A549 (cell line): Measurements from ENCODE around the gene THEMIS. TPM values are rescaled to one million over a fixed set of nuclear protein-coding genes. Genes with fewer than 3 reads are reported as not detected.

ENCODE experiments used
- ATAC-seq, 2 experiments: fragments of 200-7000 bp in 1 of 2; fragments of >200 bp in 1 of 2; cut with Nextera tagmentation in 1 of 2; cut with Tn5 transposase in 1 of 2; 3 replicates each; pipeline versions ENCODE4 v1.8.0 to v1.9.1; 2018 to 2020; ENCODE audit warnings: mild to moderate bottlenecking in 1 of 2, moderate library complexity in 1 of 2
- CTCF ChIA-PET: fragments of 300-600 bp; sonication (Branson Sonifier 250); formaldehyde crosslinking; extraction: SDS; loops from one replicate; lab custom pipeline; 2021; ENCODE audit warnings: antibody characterized with exemption, inconsistent platforms; lab: Yijun Ruan, JAX
- POLR2A ChIA-PET: fragments of 350-600 bp; formaldehyde crosslinking; extraction: SDS; loops from one replicate; lab custom pipeline; 2021; ENCODE audit warnings: antibody characterized with exemption, inconsistent platforms; lab: Yijun Ruan, JAX
- DNase-seq, 2 experiments: peaks; one replicate each; pipeline versions ENCODE4 v3.0.0 to v3.0.0-alpha.2; 2011 to 2016; ENCODE audit warnings: low read depth in 1 of 2, low spot score in 1 of 2
- FAIRE-seq: peaks from 2 replicates; lab custom pipeline; 2011; peaks lifted over from hg19 to GRCh38; lab: Jason Lieb, UNC
- H3K27ac ChIP-seq, 2 experiments: fragments of >200 bp; sonication (Bioruptor Twin); formaldehyde crosslinking; 3 replicates each; pipeline ENCODE4 v1.5.1; 2016 to 2017
- H3K4me1 ChIP-seq: fragments of >200 bp; sonication (Bioruptor Twin); formaldehyde crosslinking; 3 replicates; pipeline ENCODE4 v1.6.1; 2016
- H3K4me2 ChIP-seq: fragments of >200 bp; sonication (Bioruptor Twin); formaldehyde crosslinking; 3 replicates; pipeline ENCODE4 v1.6.1; 2016
- H3K4me3 ChIP-seq: fragments of >200 bp; sonication (Bioruptor Twin); formaldehyde crosslinking; 3 replicates; pipeline ENCODE4 v1.5.1; 2016
- H3K9me3 ChIP-seq: fragments of >200 bp; sonication (Bioruptor Twin); formaldehyde crosslinking; 3 replicates; pipeline ENCODE4 v1.6.1; 2016
- CBX2 ChIP-seq: fragments of 200-600 bp; sonication (generic); IDR thresholded peaks from 2 replicates; pipeline ENCODE4 v1.6.1; 2016; ENCODE audit warnings: low read depth, mild to moderate bottlenecking, borderline replicate concordance
- CBX8 ChIP-seq: fragments of 200-600 bp; sonication (generic); IDR thresholded peaks from 2 replicates; pipeline ENCODE4 v1.6.1; 2016
- CEBPB ChIP-seq, 2 experiments: fragments of >200 bp in 1 of 2; sonication (Bioruptor Twin) in 1 of 2; formaldehyde crosslinking in 1 of 2; IDR thresholded peaks; 2 replicates each; pipeline ENCODE4 v1.6.1; 2012 to 2016
- CHD2 ChIP-seq: fragments of 150-350 bp; IDR thresholded peaks from 2 replicates; pipeline ENCODE4 v1.6.1; 2014; ENCODE audit warnings: low read length; ENCODE audit not compliant: partially characterized antibody
- EHMT2 ChIP-seq: fragments of 200-600 bp; sonication (generic); IDR thresholded peaks from 2 replicates; pipeline ENCODE4 v1.6.1; 2016; ENCODE audit warnings: antibody characterized with exemption, low read depth, mild to moderate bottlenecking, moderate library complexity
- FOSB ChIP-seq: fragments of 250-450 bp; sonication (Bioruptor Pico); IDR thresholded peaks from 2 replicates; pipeline ENCODE4 v1.5.0; 2020; ENCODE audit warnings: mild to moderate bottlenecking, moderate library complexity
- GATA3 ChIP-seq: IDR thresholded peaks from 2 replicates; pipeline ENCODE4 v1.6.1; 2012; ENCODE audit warnings: borderline replicate concordance
- HES2 ChIP-seq: fragments of >200 bp; sonication (Bioruptor Twin); formaldehyde crosslinking; IDR thresholded peaks from 2 replicates; pipeline ENCODE4 v1.6.1; 2016
- HEYL ChIP-seq: fragments of 250-450 bp; sonication (Bioruptor Pico); IDR thresholded peaks from 2 replicates; pipeline ENCODE4 v1.8.0; 2021; ENCODE audit warnings: mild to moderate bottlenecking, moderate library complexity
- HOXA7 ChIP-seq: fragments of 250-450 bp; sonication (Bioruptor Pico); IDR thresholded peaks from 2 replicates; pipeline ENCODE4 v1.5.0; 2020; ENCODE audit warnings: mild to moderate bottlenecking, moderate library complexity
- HOXB13 ChIP-seq: fragments of 250-450 bp; sonication (Bioruptor Pico); IDR thresholded peaks from 2 replicates; pipeline ENCODE4 v1.5.0; 2020; ENCODE audit warnings: low read depth, mild to moderate bottlenecking, moderate library complexity
- HOXB5 ChIP-seq: fragments of 250-450 bp; sonication (Bioruptor Pico); IDR thresholded peaks from 2 replicates; pipeline ENCODE4 v1.5.0; 2020; ENCODE audit warnings: mild to moderate bottlenecking, moderate library complexity
- MAX ChIP-seq: IDR thresholded peaks from 2 replicates; pipeline ENCODE4 v1.6.1; 2012
- MAZ ChIP-seq: fragments of 150-350 bp; IDR thresholded peaks from 2 replicates; pipeline ENCODE4 v1.6.1; 2014; ENCODE audit warnings: antibody characterized with exemption, low read depth, low read length, borderline replicate concordance
- NR3C1 ChIP-seq: fragments of >200 bp; sonication (Bioruptor Twin); formaldehyde crosslinking; IDR thresholded peaks from 3 replicates; pipeline ENCODE4 v1.6.1; 2017
- PHF8 ChIP-seq: fragments of 200-600 bp; sonication (generic); IDR thresholded peaks from 2 replicates; pipeline ENCODE4 v1.6.1; 2016; ENCODE audit warnings: low read depth, mild to moderate bottlenecking, antibody characterized with exemption, moderate library complexity, borderline replicate concordance
- POLR2A ChIP-seq: IDR thresholded peaks from 2 replicates; pipeline ENCODE4 v1.6.1; 2012; ENCODE audit warnings: mild to moderate bottlenecking, low read length
- RAD21 ChIP-seq, 2 experiments: fragments of >200 bp in 1 of 2; sonication (Bioruptor Twin) in 1 of 2; formaldehyde crosslinking in 1 of 2; IDR thresholded peaks in 1 of 2; conservative IDR thresholded peaks in 1 of 2; 2 replicates in 1 of 2; 3 replicates in 1 of 2; pipeline ENCODE4 v1.6.1; 2012 to 2018; ENCODE audit warnings: inconsistent platforms in 1 of 2
- RNF2 ChIP-seq: fragments of 200-600 bp; sonication (generic); IDR thresholded peaks from 2 replicates; pipeline ENCODE4 v1.6.1; 2016; ENCODE audit warnings: low read depth, mild to moderate bottlenecking, antibody characterized with exemption, moderate library complexity, borderline replicate concordance
- SREBF2 ChIP-seq: fragments of 450-650 bp; IDR thresholded peaks from 2 replicates; pipeline ENCODE4 v1.6.1; 2014; ENCODE audit warnings: mild to moderate bottlenecking, moderate library complexity
- TFCP2L1 ChIP-seq: fragments of 250-450 bp; sonication (Bioruptor Pico); IDR thresholded peaks from 2 replicates; pipeline ENCODE4 v1.5.0; 2021; ENCODE audit warnings: mild to moderate bottlenecking
- TP53 ChIP-seq: fragments of 250-450 bp; sonication (Bioruptor Pico); IDR thresholded peaks from 2 replicates; pipeline ENCODE4 v1.5.0; 2021; ENCODE audit warnings: mild to moderate bottlenecking, moderate library complexity
- ZC3H11A ChIP-seq: fragments of 450-650 bp; IDR thresholded peaks from 2 replicates; pipeline ENCODE4 v1.6.1; 2014; ENCODE audit warnings: antibody characterized with exemption, mild to moderate bottlenecking
- ZFP36 ChIP-seq: fragments of 450-650 bp; IDR thresholded peaks from 2 replicates; pipeline ENCODE4 v1.6.1; 2014; ENCODE audit warnings: borderline replicate concordance; ENCODE audit not compliant: partially characterized antibody
- WGBS: methylation state at CpG from one replicate; pipeline ENCODE4 v1.1.6; 2017; ENCODE audit errors: missing lambda C conversion rate; 5-methylcytosine and 5-hydroxymethylcytosine counted together
- polyA plus RNA-seq, 4 experiments: library from polyadenylated mRNA; depleted of rRNA in 3 of 4; stranded (reverse); fragments of >200 nt; fragmentation: RNase III in 1 of 4; extraction: RNeasy Plus Mini Kit Qiagen cat#74134 plus additional on column Dnase treatment in 1 of 4; gene quantifications; 2 replicates in 3 of 4; 3 replicates in 1 of 4; pipeline ENCODE4 v1.2.3, GENCODE V29; 2011 to 2017
- TF ChIP-seq, protein P1 (sequence below): IDR thresholded peaks from 2 replicates; pipeline ENCODE4 v1.6.1; 2012

Gene THEMIS
- polyA plus RNA-seq, 2 of the 4 experiments (the other 2 are of a cell fraction), result not detected

DNA sequence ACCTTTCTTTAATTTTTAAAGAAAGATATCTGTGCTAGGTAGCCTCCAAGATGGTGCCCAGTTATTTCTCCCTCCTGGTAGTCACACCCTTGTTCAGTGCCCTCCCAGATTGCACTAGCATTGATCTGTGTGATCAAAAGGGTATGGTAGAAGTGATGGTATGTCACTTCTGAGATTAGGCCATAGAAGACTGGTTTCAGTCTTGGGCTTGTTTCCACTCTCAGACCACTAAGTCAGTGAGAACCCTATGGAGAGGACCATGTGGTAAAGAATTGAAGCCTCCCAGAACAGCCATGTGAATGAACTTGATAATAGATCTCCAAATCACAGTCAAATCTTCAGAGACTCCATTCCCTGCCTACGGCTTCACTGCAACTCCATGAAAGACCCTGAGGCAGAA, 57.3 kb downstream of the THEMIS start:
- H3K4me3 ChIP-seq, result no peak overlapping the region
- ChIA-PET POLR2A (no interaction called here), CTCF (no interaction called here)
- H3K4me1 ChIP-seq, result no peaks in the 10 kb centered on the region
- no peak overlapping the region for H3K27ac ChIP-seq
- 58% methylated on average over 1 of the region's 1 CpG for WGBS
- no peak for FAIRE-seq
- DNase-seq, result no peak
- no peaks in the 10 kb centered on the region for H3K9me3 ChIP-seq
- ATAC-seq, result no peak
- TF ChIP-seq GATA3 (no peak), HES2 (no peak), TFCP2L1 (CRISPR knock-in tag) (no peak), MAZ (no peak)
- H3K4me2 ChIP-seq, result no peak overlapping the region

GRCh38 chr6:127842562-127842961, 58.3 kb downstream of the THEMIS start:
- no peak for TF ChIP-seq POLR2A
- TF ChIP-seq ZFP36, result no peak
- no peak for TF ChIP-seq RNF2
- TF ChIP-seq NR3C1, result no peak
- ChIA-PET CTCF (no interaction called here), POLR2A (no interaction called here)
- Histone ChIP-seq H3K4me2 (no peak overlapping the region), H3K9me3 (no peaks in the 10 kb centered on the region), H3K27ac (no peak overlapping the region), H3K4me1 (no peaks in the 10 kb centered on the region), H3K4me3 (no peak overlapping the region)
- FAIRE-seq (no peak), DNase-seq (no peak), ATAC-seq (no peak)
- 50% methylated on average over 4 of the region's 4 CpGs for WGBS

DNA sequence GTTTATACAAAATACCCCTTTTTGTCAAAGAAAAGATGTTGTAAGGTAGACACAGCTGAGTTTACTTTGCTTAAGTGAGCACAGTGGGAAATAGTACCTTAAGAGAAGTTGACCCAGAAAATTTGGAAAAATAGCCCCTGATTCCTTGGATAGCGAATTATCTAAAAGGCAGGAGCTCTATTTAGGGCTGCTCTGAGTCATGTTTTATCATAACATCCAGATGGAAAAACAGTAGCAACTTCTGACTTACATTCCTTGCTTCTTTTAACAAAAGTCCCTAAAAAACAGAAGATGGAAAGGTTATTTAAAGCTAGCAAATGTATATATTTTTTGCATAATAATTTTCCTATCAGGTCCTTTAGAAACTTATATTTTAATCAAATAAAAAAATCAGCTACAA, 59.0 kb downstream of the THEMIS start:
- H3K27ac ChIP-seq, result no peak overlapping the region
- DNase-seq (no peak), FAIRE-seq (no peak)
- H3K4me1 ChIP-seq, result no peaks in the 10 kb centered on the region
- TF ChIP-seq, protein P1, sequence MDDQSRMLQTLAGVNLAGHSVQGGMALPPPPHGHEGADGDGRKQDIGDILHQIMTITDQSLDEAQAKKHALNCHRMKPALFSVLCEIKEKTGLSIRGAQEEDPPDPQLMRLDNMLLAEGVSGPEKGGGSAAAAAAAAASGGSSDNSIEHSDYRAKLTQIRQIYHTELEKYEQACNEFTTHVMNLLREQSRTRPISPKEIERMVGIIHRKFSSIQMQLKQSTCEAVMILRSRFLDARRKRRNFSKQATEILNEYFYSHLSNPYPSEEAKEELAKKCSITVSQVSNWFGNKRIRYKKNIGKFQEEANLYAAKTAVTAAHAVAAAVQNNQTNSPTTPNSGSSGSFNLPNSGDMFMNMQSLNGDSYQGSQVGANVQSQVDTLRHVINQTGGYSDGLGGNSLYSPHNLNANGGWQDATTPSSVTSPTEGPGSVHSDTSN, result no peak
- TF ChIP-seq SREBF2 (no peak), FOSB (CRISPR knock-in tag) (no peak)
- TF ChIP-seq, all 56 proteins: peak for 0
- Histone ChIP-seq H3K9me3 (no peaks in the 10 kb centered on the region), H3K4me2 (no peak overlapping the region), H3K4me3 (no peak overlapping the region)
- 0% methylated on average over 1 of the region's 1 CpG for WGBS
- ATAC-seq, result no peak
- ChIA-PET POLR2A (no interaction called here), CTCF (no interaction called here)

DNA sequence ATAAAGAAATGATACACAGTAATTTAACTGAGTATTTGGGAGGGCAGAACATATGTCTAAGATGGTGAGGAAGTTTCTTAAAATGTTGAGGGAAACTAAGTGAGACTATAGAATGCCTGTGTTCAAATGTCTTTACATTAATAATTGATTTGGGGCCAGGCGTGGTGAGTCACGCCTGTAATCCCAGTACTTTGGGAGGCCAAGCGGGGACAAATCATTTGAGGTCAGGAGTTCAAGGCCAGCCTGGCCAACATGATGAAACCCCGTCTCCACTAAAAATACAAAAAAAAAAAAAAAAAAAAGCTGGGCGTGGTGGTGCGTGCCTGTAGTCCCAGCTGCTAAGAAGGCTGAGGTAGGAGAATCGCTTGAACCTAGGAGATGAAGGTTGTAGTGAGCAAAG, 66.7 kb downstream of the THEMIS start:
- H3K27ac ChIP-seq, result no peak overlapping the region
- ATAC-seq (no peak), FAIRE-seq (no peak), DNase-seq (no peak)
- TF ChIP-seq RAD21 (conservative IDR thresholded peaks at IDR 0.05 in 1 of 2, IDR thresholded peaks at IDR 0.05 in 1 of 2) (no peak), ZC3H11A (no peak), CBX2 (no peak), MAZ (no peak), HEYL (CRISPR knock-in tag) (no peak), EHMT2 (no peak), SREBF2 (no peak), POLR2A (no peak), CEBPB (IDR thresholded peaks at IDR 0.05) (no peak), MAX (no peak), TP53 (no peak), HOXB5 (CRISPR knock-in tag) (no peak), FOSB (CRISPR knock-in tag) (no peak), CBX8 (no peak), GATA3 (no peak), HOXB13 (CRISPR knock-in tag) (no peak), CHD2 (no peak), NR3C1 (no peak), HOXA7 (CRISPR knock-in tag) (no peak), PHF8 (no peak)
- WGBS, result 68% methylated on average over 7 of the region's 7 CpGs
- H3K9me3 ChIP-seq, result no peaks in the 10 kb centered on the region
- ChIA-PET CTCF (interaction anchor here (0.6 kb wide), 1 partner anchor 21 kb away, joined by 3 read pairs; no protein-coding TSS in a partner anchor), POLR2A (no interaction called here)
- H3K4me1 ChIP-seq, result no peaks in the 10 kb centered on the region
- no peak overlapping the region for H3K4me2 ChIP-seq
- H3K4me3 ChIP-seq, result no peak overlapping the region
